NOMO-1 treated with DMSO at 0.1 percent for 48 hours (cell line): Measurements from ENCODE around the gene PNCK.

Experiments
- DNase-seq: peaks from one replicate; lab custom pipeline; 2025; ENCODE audit not compliant: unreplicated experiment; lab: John Stamatoyannopoulos, UW

PNCK gene

DNA sequence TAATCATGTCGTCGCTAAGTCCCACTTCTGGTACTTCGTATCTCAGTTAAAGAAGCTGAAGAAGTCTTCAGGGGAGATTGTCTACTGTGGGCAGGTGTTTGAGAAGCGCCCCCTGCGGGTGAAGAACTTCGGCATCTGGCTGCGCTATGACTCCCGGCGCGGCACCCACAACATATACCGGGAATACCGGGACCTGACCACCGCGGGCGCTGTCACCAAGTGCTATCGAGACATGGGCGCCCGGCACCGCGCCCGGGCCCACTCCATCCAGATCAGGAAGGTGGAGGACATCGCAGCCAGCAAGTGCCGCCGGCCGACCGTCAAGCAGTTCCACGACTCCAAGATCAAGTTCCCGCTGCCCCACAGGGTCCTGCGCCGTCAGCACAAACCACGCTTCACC lies 11.3 kb downstream of the PNCK start:
- DNase-seq = no peak

- DNase-seq = no peak
Observed at GRCh38 chrX:153659268-153659667, 14.3 kb downstream of the PNCK start.

DNA sequence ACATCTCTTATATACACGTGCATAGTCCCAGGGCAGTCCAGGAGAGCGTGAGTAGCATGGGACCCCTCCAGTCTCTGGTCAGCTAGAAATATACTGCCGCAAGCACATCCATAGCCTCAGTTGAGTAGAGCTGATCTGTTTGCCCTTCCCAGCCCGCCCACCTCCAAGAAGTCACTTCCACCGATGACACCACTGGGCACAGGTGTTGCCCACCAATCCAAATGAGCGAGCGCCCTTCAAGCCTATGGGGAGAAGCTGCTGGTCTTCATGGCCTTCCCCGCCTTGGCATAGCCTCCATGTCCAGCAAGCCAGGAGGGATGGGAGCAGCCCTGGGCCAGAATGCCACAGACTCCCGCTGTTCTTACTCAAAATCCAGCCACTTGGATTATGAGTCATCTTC lies 16.5 kb downstream of the PNCK start:
- no peak for DNase-seq

- DNase-seq = no peak
Observed at GRCh38 chrX:153653556-153653955, 20.1 kb downstream of the PNCK start.

DNA sequence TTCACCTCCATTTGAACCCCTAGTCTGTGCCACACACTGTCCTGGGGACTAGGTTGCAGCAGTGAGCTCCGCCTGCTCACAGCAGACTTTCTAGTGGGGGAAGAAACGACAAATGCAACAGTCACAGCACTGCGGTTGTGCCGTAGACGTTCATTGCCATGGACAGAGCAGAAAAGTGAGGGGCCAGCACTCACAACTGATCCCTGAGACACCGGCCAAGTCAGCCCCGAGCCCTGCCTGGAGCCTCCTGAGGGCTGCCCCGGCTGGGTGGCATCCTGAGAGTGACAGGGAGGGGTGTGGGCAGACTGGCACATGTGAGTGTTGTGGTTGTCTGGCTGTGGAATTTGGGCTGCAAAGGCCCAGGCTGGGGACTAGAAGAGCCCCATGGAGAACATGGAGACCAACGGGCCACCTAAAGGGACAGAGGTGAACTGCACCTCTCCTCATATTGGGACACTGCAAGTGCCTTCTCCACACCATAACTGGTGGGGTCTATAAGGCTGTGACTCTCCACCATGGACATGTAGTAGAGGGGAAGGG lies 22.0 kb downstream of the PNCK start:
- DNase-seq = no peak

DNA sequence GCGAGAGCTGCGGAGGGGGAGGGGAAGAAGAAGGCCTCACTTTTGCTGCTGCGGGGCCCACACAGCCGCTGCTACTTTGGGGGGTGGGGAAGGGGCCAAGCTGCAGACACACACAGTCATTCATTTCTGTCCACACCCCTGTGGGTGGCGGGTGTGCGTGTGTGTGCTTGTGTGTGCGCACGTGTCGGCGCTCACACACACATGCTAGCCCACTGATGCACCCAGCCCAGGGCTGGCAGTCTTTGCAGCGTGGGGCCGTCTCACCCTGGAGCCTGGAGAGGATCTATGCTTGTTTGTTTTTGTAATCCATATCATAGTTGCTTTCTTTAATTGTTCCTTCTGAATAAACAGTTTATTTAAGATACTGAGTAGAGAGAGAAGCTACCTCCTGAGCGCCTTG lies 22.7 kb downstream of the PNCK start:
- no peak for DNase-seq

GRCh38 chrX:153649915-153650782 lies 23.5 kb downstream of the PNCK start:
- DNase-seq = no peak

DNA sequence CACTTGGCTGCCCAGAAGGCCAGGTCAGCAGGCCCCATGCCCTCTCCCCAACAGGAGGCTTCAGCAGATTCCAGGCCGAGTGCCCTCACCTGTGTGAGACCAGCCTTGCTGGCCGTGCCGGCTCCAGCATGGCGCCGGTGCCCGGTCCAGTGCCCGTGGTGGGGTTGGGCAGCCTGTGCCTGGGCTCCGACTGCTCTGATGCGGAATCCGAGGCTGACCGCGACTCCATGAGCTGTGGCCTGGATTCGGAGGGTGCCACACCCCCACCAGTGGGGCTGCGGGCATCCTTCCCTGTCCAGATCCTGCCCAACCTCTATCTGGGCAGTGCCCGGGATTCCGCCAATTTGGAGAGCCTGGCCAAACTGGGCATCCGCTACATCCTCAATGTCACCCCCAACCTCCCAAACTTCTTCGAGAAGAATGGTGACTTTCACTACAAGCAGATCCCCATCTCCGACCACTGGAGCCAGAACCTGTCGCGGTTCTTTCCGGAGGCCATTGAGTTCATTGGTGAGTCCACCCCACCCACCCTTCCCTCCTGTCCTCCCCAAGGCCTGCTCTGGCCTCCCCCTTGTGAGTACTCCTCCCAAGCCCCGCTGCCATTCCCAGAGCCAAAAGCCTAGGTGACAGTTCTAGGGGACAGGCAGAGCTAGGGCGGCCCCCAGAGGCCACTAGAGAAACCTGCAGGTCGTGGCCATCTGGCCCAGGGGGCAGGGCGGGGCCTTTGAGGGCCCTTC lies 24.3 kb downstream of the PNCK start:
- peak; percentile 16 for DNase-seq

GRCh38 chrX:153648358-153649177 lies 25.0 kb downstream of the PNCK start:
- DNase-seq = no peak

DNA sequence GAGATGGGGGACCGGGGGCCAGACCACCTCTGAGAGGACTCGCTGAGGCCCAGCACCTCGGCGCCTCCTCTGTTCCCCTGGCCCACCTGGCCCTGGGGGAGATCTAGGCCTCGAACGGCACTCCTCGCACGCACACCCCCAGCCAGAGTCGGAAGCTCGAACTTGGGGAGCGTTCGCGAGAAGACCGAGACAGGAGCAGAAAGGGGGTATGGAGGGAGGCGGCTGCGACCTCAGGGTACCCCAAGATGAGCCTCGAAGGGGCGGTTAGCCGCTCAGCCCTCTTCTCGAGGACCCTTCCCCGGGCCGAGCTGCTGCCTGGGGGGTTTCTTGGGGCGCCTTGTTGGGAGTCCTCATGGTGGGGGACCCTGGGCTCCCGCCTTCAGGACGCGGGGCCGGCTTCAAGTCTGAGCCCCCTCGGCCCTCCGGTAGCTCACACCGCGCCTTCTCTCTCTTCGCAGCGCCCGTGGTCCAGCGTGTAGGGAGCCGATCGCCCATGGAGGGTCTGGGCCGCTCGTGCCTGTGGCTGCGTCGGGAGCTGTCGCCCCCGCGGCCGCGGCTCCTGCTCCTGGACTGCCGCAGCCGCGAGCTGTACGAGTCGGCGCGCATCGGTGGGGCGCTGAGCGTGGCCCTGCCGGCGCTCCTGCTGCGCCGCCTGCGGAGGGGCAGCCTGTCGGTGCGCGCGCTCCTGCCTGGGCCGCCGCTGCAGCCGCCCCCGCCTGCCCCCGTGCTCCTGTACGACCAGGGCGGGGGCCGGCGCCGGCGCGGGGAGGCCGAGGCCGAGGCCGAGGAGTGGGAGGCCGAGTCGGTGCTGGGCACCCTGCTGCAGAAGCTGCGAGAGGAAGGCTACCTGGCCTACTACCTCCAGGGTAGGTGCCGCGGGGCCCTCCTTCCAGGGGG lies 25.9 kb downstream of the PNCK start:
- DNase-seq = no peak

- no peak for DNase-seq
Observed at GRCh38 chrX:153646620-153647373, 26.8 kb downstream of the PNCK start, which contains the start of gene DUSP9. Gene DUSP9, plus strand, starts transcription at chrX:153647203. Its CDS starts 751 bp downstream, at chrX:153647954.

DNA sequence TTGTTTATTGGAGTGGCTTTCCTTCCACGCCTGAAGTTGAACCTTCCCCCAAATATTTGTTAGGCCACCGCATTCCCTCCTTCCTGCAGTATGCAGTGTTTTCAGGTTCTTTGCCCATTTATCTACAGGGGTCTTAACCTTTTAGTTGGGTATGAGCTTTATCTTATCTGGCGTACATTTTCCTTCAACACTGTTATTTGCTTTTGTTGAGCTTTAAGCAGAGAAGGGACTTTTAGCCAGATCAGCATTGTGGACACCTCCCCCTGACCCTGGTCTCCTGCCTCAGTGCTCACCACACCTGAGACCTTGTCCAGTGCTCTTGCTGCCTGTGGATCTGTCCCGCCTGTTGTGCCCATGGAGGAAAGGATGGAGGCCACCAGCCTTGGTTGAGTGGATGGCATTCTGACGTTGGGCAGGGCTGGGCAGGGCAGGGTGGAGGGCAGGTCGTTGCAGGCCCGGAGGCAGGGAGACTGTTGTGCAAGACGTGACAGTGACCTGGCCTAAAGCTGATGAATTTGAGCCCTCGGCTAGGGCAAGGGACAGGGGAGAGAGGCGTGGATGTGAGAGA lies 27.6 kb downstream of the PNCK start:
- DNase-seq = no peak

- no peak for DNase-seq
Observed at GRCh38 chrX:153645151-153645550, 28.5 kb downstream of the PNCK start.

GRCh38 chrX:153644356-153645125 lies 29.1 kb downstream of the PNCK start:
- no peak for DNase-seq

DNA sequence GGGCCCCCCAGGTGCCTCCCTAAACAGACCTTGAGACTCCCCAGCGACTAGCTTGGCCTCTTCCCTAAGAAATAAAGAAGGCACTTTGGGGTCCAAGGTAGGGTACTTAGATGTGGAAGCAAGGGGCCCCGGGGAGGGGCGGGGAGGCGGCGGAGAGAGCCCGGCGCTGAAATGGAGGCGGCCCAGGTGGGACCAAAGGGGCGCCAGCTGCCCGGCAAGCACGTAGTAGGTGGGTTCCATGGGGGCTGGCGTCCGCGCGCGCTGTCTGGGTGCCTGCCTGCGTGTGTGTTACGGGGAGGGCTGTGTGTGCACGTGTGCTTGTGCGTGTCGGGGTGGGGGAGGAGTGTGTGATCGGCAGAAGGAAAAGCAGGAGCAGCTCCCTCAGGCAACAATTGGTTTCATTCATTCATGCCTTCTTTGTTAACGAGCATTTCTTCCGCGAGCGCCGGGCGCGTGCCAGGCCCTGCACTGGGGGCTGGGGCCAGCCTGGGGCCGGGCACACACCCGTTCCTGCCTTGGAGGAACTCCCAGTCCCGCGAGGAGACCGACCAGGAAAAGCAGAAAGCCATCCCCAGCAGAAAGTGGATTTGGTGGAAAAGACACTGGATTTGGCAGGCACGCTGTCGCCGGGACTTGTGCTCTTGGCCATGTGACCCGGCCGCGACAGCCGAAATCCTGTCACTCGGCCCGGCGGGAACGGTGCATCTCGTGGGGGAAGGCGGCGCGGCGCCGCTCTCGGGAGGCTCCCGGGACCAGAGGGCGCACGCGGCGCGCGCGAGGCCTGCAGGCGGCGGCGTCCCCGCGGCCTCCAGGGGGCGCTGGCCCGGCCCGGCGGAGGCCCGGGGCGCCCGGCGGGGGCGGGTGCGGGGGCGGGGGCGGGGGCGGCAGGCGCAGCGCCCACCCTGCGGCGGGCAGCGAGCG lies 29.9 kb downstream of the PNCK start:
- DNase-seq = no peak

DNA sequence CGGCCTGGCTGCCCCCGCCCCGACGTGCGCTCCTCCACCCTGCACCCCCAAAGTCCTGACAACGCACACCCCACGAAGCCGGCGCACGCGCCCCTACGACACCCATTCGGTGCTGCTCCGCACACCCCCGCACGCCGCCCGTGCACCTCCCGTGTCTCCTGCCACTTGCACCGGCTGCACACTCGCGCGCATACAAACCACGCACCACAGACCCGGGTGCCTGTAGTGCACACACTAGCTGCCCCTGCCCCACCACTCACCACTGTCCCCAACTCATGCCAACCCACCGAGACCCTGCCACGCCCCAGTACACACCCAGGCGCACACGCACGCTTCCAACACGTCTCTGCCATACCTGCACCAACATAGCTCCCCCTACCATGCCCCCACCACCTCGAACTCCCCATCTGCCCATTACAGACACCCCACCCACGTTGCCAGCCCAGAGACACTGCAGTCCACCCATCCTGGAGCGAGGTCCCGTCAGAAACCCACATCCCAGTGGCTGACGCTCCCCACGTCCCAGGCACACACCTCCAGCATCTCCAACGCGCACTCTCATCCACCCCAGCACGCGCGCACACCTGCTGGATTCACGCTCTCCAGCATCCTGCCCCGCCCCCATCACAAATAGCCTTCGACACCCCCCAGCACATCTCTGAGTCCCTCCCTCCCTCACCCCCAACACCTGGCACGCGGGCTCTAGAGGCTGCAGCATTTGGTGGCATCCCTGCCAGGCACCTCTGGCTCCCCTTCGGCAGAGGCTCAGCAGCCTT lies 30.8 kb downstream of the PNCK start:
- no peak for DNase-seq
